NT2/D1 (cell line): ENCODE results near the gene USP6NL.

Experiments used
- DNase-seq: peaks from one replicate; pipeline ENCODE4 v3.0.0-alpha.2; 2011; ENCODE audit warnings: low read depth, low spot score
- H3K27me3 ChIP-seq: 2 replicates; pipeline ENCODE4 v1.6.0; 2011; ENCODE audit warnings: mild to moderate bottlenecking; ENCODE audit not compliant: insufficient read length, insufficient read depth
- H3K36me3 ChIP-seq: 2 replicates; pipeline ENCODE4 v1.6.1; 2011; ENCODE audit warnings: mild to moderate bottlenecking, low read length, mixed read lengths; ENCODE audit not compliant: insufficient read depth, insufficient read length
- H3K4me1 ChIP-seq: 2 replicates; pipeline ENCODE4 v1.5.1; 2011; ENCODE audit not compliant: insufficient read depth, insufficient read length
- H3K4me3 ChIP-seq: 2 replicates; pipeline ENCODE4 v1.5.1; 2011; ENCODE audit warnings: low read depth; ENCODE audit not compliant: insufficient read length
- H3K9ac ChIP-seq: 2 replicates; pipeline ENCODE4 v1.6.0; 2011; ENCODE audit warnings: low read depth; ENCODE audit not compliant: insufficient read length
- H3K9me3 ChIP-seq: 2 replicates; pipeline ENCODE4 v1.5.1; 2011; ENCODE audit warnings: mild to moderate bottlenecking, low read length; ENCODE audit not compliant: insufficient read depth
- SUZ12 ChIP-seq: IDR thresholded peaks from 2 replicates; pipeline ENCODE4 v1.6.1; 2011; ENCODE audit not compliant: insufficient read length, insufficient read depth; ENCODE audit errors: extremely low read depth
- YY1 ChIP-seq: IDR thresholded peaks from 2 replicates; pipeline ENCODE4 v1.6.1; 2011; ENCODE audit not compliant: insufficient read length, insufficient read depth
- ZNF274 ChIP-seq: IDR thresholded peaks from 2 replicates; pipeline ENCODE4 v1.6.1; 2011; ENCODE audit warnings: mild to moderate bottlenecking, low read depth, low read length

The USP6NL gene

GRCh38 chr10:11588873-11589574 lies 22.4 kb downstream of the USP6NL start:
- H3K9me3 ChIP-seq: peaks cover 13% of the 10 kb centered on the region; the same call in 1 of the 2 replicates
- H3K4me3 ChIP-seq: no peak overlapping the region
- no peak for DNase-seq
- H3K27me3 ChIP-seq: no peaks in the 10 kb centered on the region
- no peak overlapping the region for H3K9ac ChIP-seq
- TF ChIP-seq SUZ12 (no peak), YY1 (no peak)
- H3K36me3 ChIP-seq: no peaks in the 10 kb centered on the region
- no peaks in the 10 kb centered on the region for H3K4me1 ChIP-seq

GRCh38 chr10:11587722-11588259 lies 23.7 kb downstream of the USP6NL start:
- no peaks in the 10 kb centered on the region for H3K27me3 ChIP-seq
- TF ChIP-seq ZNF274: no peak
- no peak for TF ChIP-seq YY1
- TF ChIP-seq SUZ12: no peak
- peaks cover 13% of the 10 kb centered on the region; the same call in 1 of the 2 replicates for H3K9me3 ChIP-seq
- no peak overlapping the region for H3K9ac ChIP-seq
- no peak for DNase-seq
- no peak overlapping the region for H3K4me3 ChIP-seq
- H3K36me3 ChIP-seq: no peaks in the 10 kb centered on the region
- H3K4me1 ChIP-seq: no peaks in the 10 kb centered on the region

- TF ChIP-seq YY1: no peak
- TF ChIP-seq SUZ12: no peak
- no peak for TF ChIP-seq ZNF274
- no peaks in the 10 kb centered on the region for H3K36me3 ChIP-seq
- H3K9me3 ChIP-seq: peaks cover 13% of the 10 kb centered on the region; the same call in 1 of the 2 replicates
- H3K4me1 ChIP-seq: no peaks in the 10 kb centered on the region
- H3K4me3 ChIP-seq: no peak overlapping the region
- DNase-seq: no peak
- H3K9ac ChIP-seq: no peak overlapping the region
- no peaks in the 10 kb centered on the region for H3K27me3 ChIP-seq
Observed at GRCh38 chr10:11586170-11586569, 25.3 kb downstream of the USP6NL start.

GRCh38 chr10:11581213-11581612 lies 30.2 kb downstream of the USP6NL start:
- TF ChIP-seq SUZ12 (no peak), YY1 (no peak), ZNF274 (no peak)
- Histone ChIP-seq H3K9me3 (peaks cover 13% of the 10 kb centered on the region; the same call in 1 of the 2 replicates), H3K4me1 (no peaks in the 10 kb centered on the region), H3K36me3 (no peaks in the 10 kb centered on the region), H3K9ac (no peak overlapping the region), H3K27me3 (no peaks in the 10 kb centered on the region), H3K4me3 (no peak overlapping the region)
- DNase-seq: no peak

- TF ChIP-seq SUZ12 (no peak), YY1 (no peak), ZNF274 (no peak)
- no peak for DNase-seq
- no peaks in the 10 kb centered on the region for H3K36me3 ChIP-seq
- H3K9ac ChIP-seq: no peak overlapping the region
- no peak overlapping the region for H3K4me3 ChIP-seq
- peaks cover under 1% of the 10 kb centered on the region; the same call in 1 of the 2 replicates for H3K9me3 ChIP-seq
- H3K27me3 ChIP-seq: no peaks in the 10 kb centered on the region
- H3K4me1 ChIP-seq: no peaks in the 10 kb centered on the region
Observed at GRCh38 chr10:11579885-11580284, 31.6 kb downstream of the USP6NL start.

- no peak for DNase-seq
- H3K4me1 ChIP-seq: no peaks in the 10 kb centered on the region
Observed at GRCh38 chr10:11578802-11579255, 32.6 kb downstream of the USP6NL start.

GRCh38 chr10:11576092-11576809 lies 35.2 kb downstream of the USP6NL start:
- Histone ChIP-seq H3K9me3 (no peaks in the 10 kb centered on the region), H3K36me3 (no peaks in the 10 kb centered on the region), H3K9ac (no peak overlapping the region), H3K4me3 (no peak overlapping the region), H3K4me1 (no peaks in the 10 kb centered on the region), H3K27me3 (no peaks in the 10 kb centered on the region)
- TF ChIP-seq ZNF274 (no peak), SUZ12 (no peak), YY1 (no peak)
- no peak for DNase-seq

More at GRCh38 chr10:11578802-11579255, 32.6 kb downstream of the USP6NL start:
- no peaks in the 10 kb centered on the region for H3K27me3 ChIP-seq
- no peak overlapping the region for H3K9ac ChIP-seq
- no peaks in the 10 kb centered on the region for H3K36me3 ChIP-seq
- H3K4me3 ChIP-seq: no peak overlapping the region
- no peak for TF ChIP-seq ZNF274
- TF ChIP-seq SUZ12: no peak
- no peak for TF ChIP-seq YY1
- no peaks in the 10 kb centered on the region for H3K9me3 ChIP-seq
